Measurements from ENCODE around the gene MYLK4. TPM values are rescaled to one million over a fixed set of nuclear protein-coding genes. Genes with fewer than 3 reads are reported as not detected.

Gene MYLK4
- total and polyA plus RNA-seq, 2 of the 13 experiments (the other 11 are each of a cell fraction or from before 2014, with no cell fraction given): 0.26 to 0.29 TPM

GRCh38 chr6:2760882-2761842 lies 10.4 kb upstream of the MYLK4 start:
- H3K4me3 ChIP-seq (replicated peaks in 1 of 3; ENCODE audit: insufficient read depth in 1 of 3, low read depth in 2 of 3, low read length in 3 of 3): no peak overlapping the region
- peaks cover 4% of the 10 kb centered on the region for H3K79me2 ChIP-seq (ENCODE audit: insufficient read depth, low read length)
- peak; percentile 23 for FAIRE-seq
- in situ Hi-C loops (cut with HindIII; ENCODE audit: extremely low pct_ligation_motif_present, low pct_unique_long_range_greater_than_20kb) (no loop called here), intact Hi-C loops (cut with micrococcal nuclease; ENCODE audit: unreplicated experiment) (no loop called here)
- no peak overlapping the region for H2AFZ ChIP-seq (ENCODE audit: low read length)
- no peaks in the 10 kb centered on the region for H3K9me3 ChIP-seq (ENCODE audit: low read length)
- peaks cover 26% of the 10 kb centered on the region for H3K4me1 ChIP-seq (ENCODE audit: insufficient read depth, low read length)
- no peaks in the 10 kb centered on the region for H3K36me3 ChIP-seq (replicated peaks in 1 of 2; ENCODE audit: control insufficient read depth in 1 of 2, insufficient read depth in 2 of 2, low read length in 2 of 2)
- ATAC-seq: no peak
- 62% methylated on average over 8 of the region's 8 CpGs for WGBS (ENCODE audit: low lambda C conversion rate)
- no peak overlapping the region for H3K27ac ChIP-seq (ENCODE audit: extremely low read length, insufficient read depth, low read length)
- H3K9ac ChIP-seq (ENCODE audit: insufficient read depth, low read depth, low read length): no peak overlapping the region
- H3K27me3 ChIP-seq (ENCODE audit: control insufficient read depth in 1 of 2, insufficient read depth in 2 of 2, low read length in 2 of 2): no peaks in the 10 kb centered on the region; a peak in 2 of 5 replicates
- H4K20me1 ChIP-seq (ENCODE audit: insufficient read depth, low read length): no peaks in the 10 kb centered on the region
- DNase-seq (ENCODE audit: low spot score): no peak
- BruUV-seq (replicated peaks): no TSS peak
- ChIA-PET POLR2A (no interaction called here), CTCF (ENCODE audit: low intra/inter-chr PET ratio, low total read pairs) (no interaction called here)
- no peak overlapping the region for H3K4me2 ChIP-seq (ENCODE audit: low read depth, low read length)
- TF ChIP-seq THAP11 (CRISPR knock-in tag; IDR thresholded peaks at IDR 0.05) (0 out of 2 replicates have a peak, but pooled peaks have one; percentile 16), TRIM22 (IDR thresholded peaks at IDR 0.05) (no peak), PAXIP1 (CRISPR knock-in tag; conservative IDR thresholded peaks at IDR 0.05) (no peak), RFX5 (IDR thresholded peaks at IDR 0.05; ENCODE audit: low read depth, low read length) (no peak), ZNF577 (CRISPR knock-in tag; IDR thresholded peaks at IDR 0.05; ENCODE audit: borderline replicate concordance, low read depth) (no peak), ASH2L (IDR thresholded peaks at IDR 0.05; ENCODE audit: insufficient read length, low read depth, low read length) (no peak), ZKSCAN1 (IDR thresholded peaks at IDR 0.05; ENCODE audit: low read length) (peak; percentile 99), RERE (CRISPR knock-in tag; IDR thresholded peaks at IDR 0.05; ENCODE audit: low read depth) (no peak), NPAS2 (CRISPR knock-in tag; IDR thresholded peaks at IDR 0.05; ENCODE audit: borderline replicate concordance) (no peak)
- TF ChIP-seq, protein P1, sequence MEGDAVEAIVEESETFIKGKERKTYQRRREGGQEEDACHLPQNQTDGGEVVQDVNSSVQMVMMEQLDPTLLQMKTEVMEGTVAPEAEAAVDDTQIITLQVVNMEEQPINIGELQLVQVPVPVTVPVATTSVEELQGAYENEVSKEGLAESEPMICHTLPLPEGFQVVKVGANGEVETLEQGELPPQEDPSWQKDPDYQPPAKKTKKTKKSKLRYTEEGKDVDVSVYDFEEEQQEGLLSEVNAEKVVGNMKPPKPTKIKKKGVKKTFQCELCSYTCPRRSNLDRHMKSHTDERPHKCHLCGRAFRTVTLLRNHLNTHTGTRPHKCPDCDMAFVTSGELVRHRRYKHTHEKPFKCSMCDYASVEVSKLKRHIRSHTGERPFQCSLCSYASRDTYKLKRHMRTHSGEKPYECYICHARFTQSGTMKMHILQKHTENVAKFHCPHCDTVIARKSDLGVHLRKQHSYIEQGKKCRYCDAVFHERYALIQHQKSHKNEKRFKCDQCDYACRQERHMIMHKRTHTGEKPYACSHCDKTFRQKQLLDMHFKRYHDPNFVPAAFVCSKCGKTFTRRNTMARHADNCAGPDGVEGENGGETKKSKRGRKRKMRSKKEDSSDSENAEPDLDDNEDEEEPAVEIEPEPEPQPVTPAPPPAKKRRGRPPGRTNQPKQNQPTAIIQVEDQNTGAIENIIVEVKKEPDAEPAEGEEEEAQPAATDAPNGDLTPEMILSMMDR (CRISPR knock-in tag; IDR thresholded peaks at IDR 0.05): peak; percentile 34

Measured in HepG2 (cell line).